ENCODE measurements around the gene CENATAC. TPM values are rescaled to one million over a fixed set of nuclear protein-coding genes. Genes with fewer than 3 reads are reported as not detected.
A peak's percentile ranks its signal among the peaks of the same experiment; 100 is the strongest.
"Not testable (repeated sequence)": the region's sequence is repeated elsewhere in the genome, so short reads cannot be mapped to it uniquely, and the experiment has no call there.

CENATAC gene
- total RNA-seq, 1 donor: 37.6 TPM

DNA sequence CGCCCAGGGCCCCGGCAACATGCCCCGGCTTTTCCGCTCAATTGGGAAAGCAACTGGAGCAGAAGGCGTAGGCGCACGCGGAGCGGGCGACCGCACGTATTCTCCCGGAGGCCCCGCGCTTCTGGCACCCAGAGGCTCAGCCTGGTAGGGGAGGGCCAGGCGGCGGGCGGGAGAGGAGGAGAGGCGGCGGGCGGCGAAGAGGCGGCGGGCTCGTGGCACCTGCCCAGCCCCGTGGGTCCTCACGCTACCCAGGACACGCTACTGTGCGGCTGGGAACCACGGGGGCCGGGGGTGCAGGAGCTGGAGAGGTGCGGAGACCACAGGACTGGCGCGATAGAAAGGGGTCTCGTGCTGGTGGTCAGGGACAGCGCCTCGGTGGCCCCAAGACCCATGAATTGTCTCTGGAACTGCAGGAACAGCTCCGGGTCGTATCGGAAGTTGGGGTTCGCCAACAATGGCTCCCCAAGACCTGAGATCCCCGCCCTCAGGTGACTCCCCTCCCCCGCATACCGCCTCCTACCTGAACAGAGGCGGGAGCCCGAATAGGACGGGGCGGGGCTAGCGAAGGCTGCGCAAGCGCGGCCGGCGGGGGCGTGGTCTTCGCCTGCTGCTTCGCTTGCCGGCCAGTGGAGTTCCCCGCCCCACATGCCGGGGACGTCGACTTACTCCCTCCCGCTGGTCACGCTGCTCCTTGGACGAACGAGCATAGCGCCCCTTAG lies 32.5 kb downstream of the CENATAC start, which contains the start of gene SLC37A4:
Gene SLC37A4 (minus strand): TSS at position 549 of the 719 bp plus-strand sequence.
- no peaks in the 10 kb centered on the region for H3K9me3 ChIP-seq (ENCODE audit: low read depth, low read length)
- H3K79me2 ChIP-seq (ENCODE audit: insufficient read depth, low read length): no peaks in the 10 kb centered on the region
- peak within 1 kb of the TSS; percentile 88 for H3K4me3 ChIP-seq (ENCODE audit: insufficient read depth, low read length)
- no peaks in the 10 kb centered on the region for H4K20me1 ChIP-seq (ENCODE audit: insufficient read depth, low read length)
- TF ChIP-seq, protein P1, sequence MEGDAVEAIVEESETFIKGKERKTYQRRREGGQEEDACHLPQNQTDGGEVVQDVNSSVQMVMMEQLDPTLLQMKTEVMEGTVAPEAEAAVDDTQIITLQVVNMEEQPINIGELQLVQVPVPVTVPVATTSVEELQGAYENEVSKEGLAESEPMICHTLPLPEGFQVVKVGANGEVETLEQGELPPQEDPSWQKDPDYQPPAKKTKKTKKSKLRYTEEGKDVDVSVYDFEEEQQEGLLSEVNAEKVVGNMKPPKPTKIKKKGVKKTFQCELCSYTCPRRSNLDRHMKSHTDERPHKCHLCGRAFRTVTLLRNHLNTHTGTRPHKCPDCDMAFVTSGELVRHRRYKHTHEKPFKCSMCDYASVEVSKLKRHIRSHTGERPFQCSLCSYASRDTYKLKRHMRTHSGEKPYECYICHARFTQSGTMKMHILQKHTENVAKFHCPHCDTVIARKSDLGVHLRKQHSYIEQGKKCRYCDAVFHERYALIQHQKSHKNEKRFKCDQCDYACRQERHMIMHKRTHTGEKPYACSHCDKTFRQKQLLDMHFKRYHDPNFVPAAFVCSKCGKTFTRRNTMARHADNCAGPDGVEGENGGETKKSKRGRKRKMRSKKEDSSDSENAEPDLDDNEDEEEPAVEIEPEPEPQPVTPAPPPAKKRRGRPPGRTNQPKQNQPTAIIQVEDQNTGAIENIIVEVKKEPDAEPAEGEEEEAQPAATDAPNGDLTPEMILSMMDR (IDR thresholded peaks at IDR 0.05; ENCODE audit: extremely low read depth, low read depth, low read length): no peak
- no peak within 1 kb of the TSS for H3K27ac ChIP-seq (ENCODE audit: low read depth, low read length)
- H3K4me1 ChIP-seq (ENCODE audit: insufficient read depth, low read length): peaks cover 10% of the 10 kb centered on the region
- H3K36me3 ChIP-seq (ENCODE audit: insufficient read depth, low read length): no peaks in the 10 kb centered on the region
- H3K27me3 ChIP-seq (ENCODE audit: insufficient read depth, low read length): no peaks in the 10 kb centered on the region
- H3K4me2 ChIP-seq (ENCODE audit: insufficient read depth, low read length): peak within 1 kb of the TSS; percentile 93
- DNase-seq (ENCODE audit: insufficient read length, low spot score, missing footprints): peak; percentile 99
- H2AFZ ChIP-seq (ENCODE audit: low read length): peak within 1 kb of the TSS; percentile 89

DNA sequence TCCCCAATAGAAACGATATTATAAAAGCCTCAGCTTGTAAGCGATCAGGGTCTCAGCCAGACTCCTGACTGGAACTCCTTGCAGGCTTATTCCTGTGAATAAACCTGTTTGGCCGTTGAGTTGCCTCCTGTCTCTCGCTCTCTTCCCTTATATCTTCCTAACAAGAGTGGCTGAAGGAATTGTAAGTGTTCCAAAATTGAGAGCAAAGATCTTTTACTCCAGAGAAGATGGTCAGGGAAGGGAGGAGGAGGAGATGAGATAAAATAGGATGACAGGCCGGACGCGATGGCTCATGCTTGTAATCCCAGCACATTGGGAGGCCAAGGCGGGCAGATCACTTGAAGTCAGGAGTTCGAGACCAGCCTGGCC lies 34.0 kb downstream of the CENATAC start:
- H2AFZ ChIP-seq (ENCODE audit: low read length): peak overlapping the region; percentile 6
- no peaks in the 10 kb centered on the region for H3K36me3 ChIP-seq (ENCODE audit: insufficient read depth, low read length)
- no peak for DNase-seq (ENCODE audit: insufficient read length, low spot score, missing footprints)
- peaks cover 10% of the 10 kb centered on the region for H3K4me1 ChIP-seq (ENCODE audit: insufficient read depth, low read length)
- H3K27ac ChIP-seq (ENCODE audit: low read depth, low read length): no peak overlapping the region
- H4K20me1 ChIP-seq (ENCODE audit: insufficient read depth, low read length): no peaks in the 10 kb centered on the region
- TF ChIP-seq, protein P1 (IDR thresholded peaks at IDR 0.05; ENCODE audit: extremely low read depth, low read depth, low read length): no peak
- no peak overlapping the region for H3K4me3 ChIP-seq (ENCODE audit: insufficient read depth, low read length)
- H3K27me3 ChIP-seq (ENCODE audit: insufficient read depth, low read length): no peaks in the 10 kb centered on the region
- no peak overlapping the region for H3K4me2 ChIP-seq (ENCODE audit: insufficient read depth, low read length)
- no peaks in the 10 kb centered on the region for H3K9me3 ChIP-seq (ENCODE audit: low read depth, low read length)
- H3K79me2 ChIP-seq (ENCODE audit: insufficient read depth, low read length): no peaks in the 10 kb centered on the region

DNA sequence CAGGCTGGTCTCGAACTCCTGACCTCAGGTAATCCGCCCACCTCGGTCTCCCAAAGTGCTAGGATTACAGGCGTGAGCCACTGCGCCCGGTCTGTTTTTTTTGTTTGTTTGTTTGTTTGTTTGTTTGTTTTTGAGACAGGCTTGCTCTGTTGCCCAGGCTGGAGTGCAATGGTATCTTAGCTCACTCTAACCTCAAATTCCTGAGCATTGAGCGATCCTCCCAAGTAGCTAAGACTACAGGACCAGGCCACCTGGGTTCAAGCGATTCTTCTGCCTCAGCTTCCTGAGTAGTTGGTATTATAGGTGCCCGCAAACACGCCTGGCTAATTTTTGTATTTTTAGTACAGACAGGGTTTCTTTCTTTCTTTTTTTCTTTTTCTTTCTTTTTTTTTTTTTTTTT lies 35.5 kb downstream of the CENATAC start:
- H3K4me1 ChIP-seq (ENCODE audit: insufficient read depth, low read length); H3K27ac ChIP-seq (ENCODE audit: low read depth, low read length); H3K9me3 ChIP-seq (ENCODE audit: low read depth, low read length); H3K79me2 ChIP-seq (ENCODE audit: insufficient read depth, low read length); H4K20me1 ChIP-seq (ENCODE audit: insufficient read depth, low read length); H3K27me3 ChIP-seq (ENCODE audit: insufficient read depth, low read length); H3K36me3 ChIP-seq (ENCODE audit: insufficient read depth, low read length); H2AFZ ChIP-seq (ENCODE audit: low read length); DNase-seq (ENCODE audit: insufficient read length, low spot score, missing footprints); H3K4me2 ChIP-seq (ENCODE audit: insufficient read depth, low read length); H3K4me3 ChIP-seq (ENCODE audit: insufficient read depth, low read length): not testable (repeated sequence)

DNA sequence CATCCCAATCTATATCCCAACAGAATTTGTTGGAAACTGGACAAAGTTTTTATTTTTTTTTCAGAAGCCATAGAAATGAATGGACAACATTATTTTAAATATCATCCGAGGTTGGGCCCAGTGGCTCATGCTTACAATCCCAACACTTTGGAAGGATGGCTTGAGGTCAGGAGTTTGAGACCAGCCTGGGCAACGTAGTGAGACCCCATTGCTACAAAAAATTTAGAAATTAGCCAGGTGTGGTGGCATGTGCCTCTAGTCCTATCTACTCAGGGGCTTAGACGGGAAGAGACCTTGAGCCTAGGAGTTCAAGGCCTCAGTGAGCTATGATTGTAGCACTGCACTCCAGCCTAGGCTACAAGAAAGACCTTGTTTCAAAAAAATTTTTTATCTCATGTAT lies 36.9 kb downstream of the CENATAC start:
- H3K4me3 ChIP-seq (ENCODE audit: insufficient read depth, low read length): no peak overlapping the region
- peaks cover 4% of the 10 kb centered on the region for H3K4me1 ChIP-seq (ENCODE audit: insufficient read depth, low read length)
- H3K4me2 ChIP-seq (ENCODE audit: insufficient read depth, low read length): no peak overlapping the region
- no peaks in the 10 kb centered on the region for H3K36me3 ChIP-seq (ENCODE audit: insufficient read depth, low read length)
- no peaks in the 10 kb centered on the region for H4K20me1 ChIP-seq (ENCODE audit: insufficient read depth, low read length)
- no peak overlapping the region for H2AFZ ChIP-seq (ENCODE audit: low read length)
- DNase-seq (ENCODE audit: insufficient read length, low spot score, missing footprints): no peak
- TF ChIP-seq, protein P1 (IDR thresholded peaks at IDR 0.05; ENCODE audit: extremely low read depth, low read depth, low read length): no peak
- no peaks in the 10 kb centered on the region for H3K9me3 ChIP-seq (ENCODE audit: low read depth, low read length)
- no peak overlapping the region for H3K27ac ChIP-seq (ENCODE audit: low read depth, low read length)
- no peaks in the 10 kb centered on the region for H3K27me3 ChIP-seq (ENCODE audit: insufficient read depth, low read length)
- no peaks in the 10 kb centered on the region for H3K79me2 ChIP-seq (ENCODE audit: insufficient read depth, low read length)
